Activated naive CD4-positive, alpha-beta T cell treated with anti-CD3 and anti-CD28 coated beads for 36 hours (primary cell): ENCODE results near the gene UBE2D1. TPM values are rescaled to one million over a fixed set of nuclear protein-coding genes. Genes with fewer than 3 reads are reported as not detected.

ENCODE experiments used
- CTCF ChIA-PET: fragments of 350-600 bp; sonication (Branson Sonifier 250); formaldehyde crosslinking; loops from one replicate; lab custom pipeline; 2021; ENCODE audit warnings: antibody characterized with exemption; lab: Charles Lee
- DNase-seq: peaks from one replicate; pipeline ENCODE4 v3.0.0-alpha.2; 2020
- H3K27ac Mint-ChIP-seq: one replicate; pipeline ENCODE4 v1.8.0; 2021; ENCODE audit warnings: mild to moderate bottlenecking, mixed read lengths
- H3K27me3 Mint-ChIP-seq: one replicate; pipeline ENCODE4 v1.8.0; 2021; ENCODE audit warnings: low read depth, mixed read lengths
- H3K36me3 Mint-ChIP-seq: one replicate; pipeline ENCODE4 v1.8.0; 2021; ENCODE audit warnings: low read depth, mixed read lengths
- H3K4me1 Mint-ChIP-seq: one replicate; pipeline ENCODE4 v1.8.0; 2021; ENCODE audit warnings: low read depth, mixed read lengths
- H3K4me3 Mint-ChIP-seq: one replicate; pipeline ENCODE4 v1.8.0; 2021; ENCODE audit warnings: mild to moderate bottlenecking, moderate library complexity, mixed read lengths
- H3K9me3 Mint-ChIP-seq: one replicate; pipeline ENCODE4 v1.8.0; 2021; ENCODE audit warnings: mixed read lengths
- intact Hi-C: fragments of 100-400 bp; cut with micrococcal nuclease; formaldehyde crosslinking; loops from one replicate; pipeline ENCODE4 v1.15.1; 2023
- total RNA-seq, 2 experiments: library from RNA; stranded (reverse); gene quantifications; one replicate each; pipeline ENCODE4 v1.2.3, GENCODE V29; 2021

Gene UBE2D1
- total RNA-seq, 2 experiments from 2014 or later: 8.7 to 9.3 TPM

DNA sequence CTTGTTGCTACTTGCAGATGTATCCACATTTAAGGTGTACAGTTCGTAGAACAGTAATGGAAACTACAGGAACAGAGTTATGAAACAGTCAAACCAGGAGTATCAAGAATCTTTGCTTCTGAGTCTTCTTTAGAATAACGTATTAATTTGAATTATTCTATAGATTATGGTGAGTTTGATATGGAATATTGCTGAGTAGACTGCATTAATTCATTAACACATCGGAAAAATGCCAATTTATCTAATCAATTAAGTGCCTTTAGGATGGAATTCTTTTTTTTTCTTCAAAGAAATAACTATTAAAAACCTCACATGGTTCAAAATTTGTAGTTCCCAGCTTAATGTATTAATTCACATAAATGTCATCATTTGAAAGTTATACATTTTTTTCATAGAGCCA is 54.2 kb downstream of the UBE2D1 start:
- H3K4me1 Mint-ChIP-seq: peaks cover 46% of the 10 kb centered on the region
- peaks cover 34% of the 10 kb centered on the region for H3K36me3 Mint-ChIP-seq
- no peak overlapping the region for H3K27ac Mint-ChIP-seq
- intact Hi-C loops: no loop called here
- no peak overlapping the region for H3K4me3 Mint-ChIP-seq
- no peak for DNase-seq
- CTCF ChIA-PET: no interaction called here
- H3K27me3 Mint-ChIP-seq: no peaks in the 10 kb centered on the region
- H3K9me3 Mint-ChIP-seq: no peaks in the 10 kb centered on the region

- Mint-ChIP-seq H3K27me3 (no peaks in the 10 kb centered on the region), H3K27ac (no peak overlapping the region), H3K36me3 (peaks cover 49% of the 10 kb centered on the region), H3K4me1 (peaks cover 28% of the 10 kb centered on the region), H3K9me3 (no peaks in the 10 kb centered on the region), H3K4me3 (no peak overlapping the region)
- CTCF ChIA-PET: interaction anchor here (0.7 to 1.8 kb wide), 5 partner anchors 9 to 277 kb away, joined by 3 to 6 read pairs (median 5); partner anchors contain the start of gene TFAM
- no peak for DNase-seq
- intact Hi-C loops: no loop called here
These were observed 58.5 kb downstream of the UBE2D1 start for GRCh38 chr10:58393317-58393716.

DNA sequence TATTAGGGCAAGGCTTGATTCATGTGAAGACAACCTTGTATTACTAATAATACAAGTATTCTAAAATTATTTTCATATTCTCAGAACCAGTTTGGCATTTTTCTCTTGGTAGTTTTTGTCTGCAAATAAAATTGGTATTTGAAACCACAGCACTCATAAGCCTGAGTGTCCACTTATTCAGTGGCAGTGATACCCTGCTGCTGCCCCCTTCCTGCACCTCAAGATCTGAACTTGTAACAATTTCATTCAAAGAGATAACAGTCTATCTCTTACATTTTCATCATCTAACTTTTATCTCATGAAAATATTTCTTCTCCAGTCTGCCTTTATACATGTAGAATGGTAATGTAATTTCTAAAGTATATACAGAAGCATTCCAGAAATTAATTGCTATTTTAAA is 59.7 kb downstream of the UBE2D1 start:
- no peak overlapping the region for H3K4me3 Mint-ChIP-seq
- peaks cover 50% of the 10 kb centered on the region for H3K36me3 Mint-ChIP-seq
- H3K4me1 Mint-ChIP-seq: peaks cover 20% of the 10 kb centered on the region
- CTCF ChIA-PET: interaction anchor here (1.4 kb wide), 1 partner anchor 10 kb away, joined by 5 read pairs; the partner anchor contains the start of gene TFAM
- intact Hi-C loops: no loop called here
- no peak for DNase-seq
- no peaks in the 10 kb centered on the region for H3K9me3 Mint-ChIP-seq
- H3K27ac Mint-ChIP-seq: no peak overlapping the region
- no peaks in the 10 kb centered on the region for H3K27me3 Mint-ChIP-seq

- CTCF ChIA-PET: interaction anchor here (0.6 kb wide), 1 partner anchor 14 kb away, joined by 3 read pairs; no protein-coding TSS in a partner anchor
- Mint-ChIP-seq H3K27me3 (no peaks in the 10 kb centered on the region), H3K4me3 (no peak overlapping the region), H3K9me3 (no peaks in the 10 kb centered on the region), H3K4me1 (peaks cover 13% of the 10 kb centered on the region), H3K36me3 (peaks cover 49% of the 10 kb centered on the region), H3K27ac (no peak overlapping the region)
- no peak for DNase-seq
- intact Hi-C loops: no loop called here
These were observed 61.3 kb downstream of the UBE2D1 start for GRCh38 chr10:58396057-58396456.

- H3K27me3 Mint-ChIP-seq: no peaks in the 10 kb centered on the region
- no peak overlapping the region for H3K4me3 Mint-ChIP-seq
- CTCF ChIA-PET: interaction anchor here (0.7 kb wide), 1 partner anchor 130 kb away, joined by 5 read pairs; no protein-coding TSS in a partner anchor
- no peaks in the 10 kb centered on the region for H3K9me3 Mint-ChIP-seq
- peaks cover 4% of the 10 kb centered on the region for H3K4me1 Mint-ChIP-seq
- H3K36me3 Mint-ChIP-seq: peaks cover 52% of the 10 kb centered on the region
- intact Hi-C loops: no loop called here
- H3K27ac Mint-ChIP-seq: no peak overlapping the region
- DNase-seq: no peak
These were observed 63.0 kb downstream of the UBE2D1 start for GRCh38 chr10:58397830-58398229.

- Mint-ChIP-seq H3K9me3 (no peaks in the 10 kb centered on the region), H3K27me3 (no peaks in the 10 kb centered on the region), H3K4me3 (no peak overlapping the region), H3K36me3 (peaks cover 46% of the 10 kb centered on the region), H3K4me1 (peaks cover 2% of the 10 kb centered on the region), H3K27ac (no peak overlapping the region)
- intact Hi-C loops: no loop called here
- CTCF ChIA-PET: no interaction called here
- no peak for DNase-seq
These were observed 64.6 kb downstream of the UBE2D1 start for GRCh38 chr10:58399410-58399809.

- intact Hi-C loops: no loop called here
- H3K27me3 Mint-ChIP-seq: no peaks in the 10 kb centered on the region
- H3K36me3 Mint-ChIP-seq: peaks cover 40% of the 10 kb centered on the region
- CTCF ChIA-PET: no interaction called here
- no peak overlapping the region for H3K27ac Mint-ChIP-seq
- H3K9me3 Mint-ChIP-seq: no peaks in the 10 kb centered on the region
- H3K4me3 Mint-ChIP-seq: no peak overlapping the region
- no peak for DNase-seq
- no peaks in the 10 kb centered on the region for H3K4me1 Mint-ChIP-seq
These were observed 65.8 kb downstream of the UBE2D1 start for GRCh38 chr10:58400609-58401008.

GRCh38 chr10:58404001-58404400 is 69.2 kb downstream of the UBE2D1 start:
- Mint-ChIP-seq H3K36me3 (peaks cover 20% of the 10 kb centered on the region), H3K27me3 (no peaks in the 10 kb centered on the region), H3K4me1 (no peaks in the 10 kb centered on the region), H3K9me3 (no peaks in the 10 kb centered on the region), H3K27ac (no peak overlapping the region), H3K4me3 (no peak overlapping the region)
- intact Hi-C loops: no loop called here
- CTCF ChIA-PET: no interaction called here
- DNase-seq: no peak

DNA sequence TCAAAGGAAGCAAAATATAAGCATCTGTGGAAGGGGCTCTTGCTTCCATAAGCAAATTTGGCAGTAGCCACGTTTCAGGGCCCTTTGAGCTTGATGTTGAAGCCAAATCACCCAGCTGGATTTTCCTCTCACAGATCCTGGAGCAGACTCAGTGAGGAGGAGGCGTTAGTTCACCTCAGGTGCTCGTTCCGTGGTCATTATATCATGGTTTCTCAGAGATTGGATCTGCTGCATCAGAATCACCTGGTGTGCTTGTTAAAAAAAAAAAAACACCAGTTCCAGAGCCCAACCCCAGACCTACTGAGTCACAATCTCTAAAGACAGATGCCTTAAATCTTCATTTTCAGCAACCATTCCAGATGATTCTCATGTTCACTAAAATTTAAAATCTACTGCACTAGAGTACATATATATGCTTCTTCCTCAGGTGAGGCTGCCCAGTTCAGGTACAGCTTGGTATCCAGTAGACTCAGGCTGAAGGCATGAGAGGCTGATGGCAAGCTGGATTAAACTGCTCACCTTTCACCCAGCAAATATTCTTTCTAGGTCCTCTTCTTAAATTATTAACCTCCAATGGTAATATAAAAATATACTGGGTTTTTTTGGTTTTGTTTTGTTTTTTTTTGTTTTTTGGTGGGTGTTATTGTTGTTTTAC is 75.3 kb downstream of the UBE2D1 start:
- H3K4me1 Mint-ChIP-seq: no peaks in the 10 kb centered on the region
- CTCF ChIA-PET: interaction anchor here (0.7 kb wide), 1 partner anchor 14 kb away, joined by 3 read pairs; no protein-coding TSS in a partner anchor

DNA sequence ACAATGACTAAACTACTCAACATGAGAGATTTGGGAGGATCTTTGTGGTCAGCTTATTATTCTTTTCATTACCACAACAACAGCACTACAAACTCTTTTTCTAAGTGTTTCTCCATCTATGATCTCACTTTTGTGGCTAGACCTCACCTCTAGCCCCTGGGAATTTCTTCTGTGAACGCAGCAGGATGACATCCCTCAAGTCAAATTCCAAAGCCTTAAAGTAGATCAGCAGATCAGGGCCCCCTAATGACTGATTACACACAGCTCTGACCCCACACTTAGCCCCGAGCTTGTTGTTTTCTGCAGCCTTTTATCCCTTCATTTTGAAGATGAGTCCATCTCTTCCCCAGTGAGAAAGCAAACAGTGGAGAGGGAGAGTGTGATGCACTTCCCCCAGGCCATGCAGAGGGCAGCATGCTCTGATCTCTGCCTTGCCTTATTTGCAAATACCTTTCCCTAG is 77.7 kb downstream of the UBE2D1 start:
- no peaks in the 10 kb centered on the region for H3K36me3 Mint-ChIP-seq
- H3K4me3 Mint-ChIP-seq: no peak overlapping the region
- no peaks in the 10 kb centered on the region for H3K9me3 Mint-ChIP-seq
- H3K27ac Mint-ChIP-seq: no peak overlapping the region
- intact Hi-C loops: no loop called here
- peaks cover 4% of the 10 kb centered on the region for H3K27me3 Mint-ChIP-seq
- CTCF ChIA-PET: interaction anchor here (0.8 kb wide), 1 partner anchor 119 kb away, joined by 3 read pairs; no protein-coding TSS in a partner anchor
- no peaks in the 10 kb centered on the region for H3K4me1 Mint-ChIP-seq
- no peak for DNase-seq

More for the DNA sequence above, 75.3 kb downstream of the UBE2D1 start:
- Mint-ChIP-seq H3K4me3 (no peak overlapping the region), H3K27ac (no peak overlapping the region), H3K27me3 (no peaks in the 10 kb centered on the region), H3K36me3 (no peaks in the 10 kb centered on the region), H3K9me3 (no peaks in the 10 kb centered on the region)
- intact Hi-C loops: no loop called here
- DNase-seq: no peak

DNA sequence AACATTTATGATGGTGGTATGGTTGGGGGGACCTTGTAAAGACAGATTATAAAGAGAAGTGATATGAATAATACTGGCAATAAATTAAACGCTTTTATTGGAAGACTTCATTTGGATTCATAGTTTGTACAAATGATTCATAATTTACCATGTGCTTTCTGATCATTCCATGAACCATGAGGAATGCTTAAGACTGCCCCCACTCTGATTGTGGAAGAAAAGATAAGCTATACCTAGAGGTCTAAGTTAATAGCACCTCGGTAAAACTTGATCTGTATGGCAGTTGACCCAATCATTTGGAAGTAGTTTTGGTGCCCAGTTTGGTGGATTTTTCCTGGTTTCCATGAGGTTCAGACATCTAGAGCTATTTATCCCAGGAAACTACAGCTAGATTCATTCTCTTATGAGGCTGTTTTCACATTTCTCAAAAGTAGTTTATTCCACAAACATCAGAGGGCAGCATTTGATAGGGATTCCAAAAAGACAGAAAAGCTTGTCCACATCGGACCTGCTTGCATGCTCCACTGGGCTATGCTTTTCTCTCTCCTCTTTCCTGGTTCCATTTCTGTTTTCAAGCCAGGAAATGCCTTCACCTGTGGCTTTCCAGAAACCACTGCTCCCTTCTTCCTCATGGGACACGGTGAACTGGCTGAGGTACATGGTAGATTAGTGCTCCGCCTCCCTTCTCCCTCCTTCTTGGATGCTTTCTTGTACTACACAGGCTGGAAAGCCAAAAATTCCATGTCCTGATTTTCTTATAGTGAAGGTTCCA is 79.7 kb downstream of the UBE2D1 start:
- H3K36me3 Mint-ChIP-seq: peaks cover 2% of the 10 kb centered on the region
- H3K27ac Mint-ChIP-seq: no peak overlapping the region
- intact Hi-C loops: no loop called here
- H3K9me3 Mint-ChIP-seq: peaks cover 4% of the 10 kb centered on the region
- CTCF ChIA-PET: no interaction called here
- peaks cover 6% of the 10 kb centered on the region for H3K27me3 Mint-ChIP-seq
- H3K4me1 Mint-ChIP-seq: no peaks in the 10 kb centered on the region
- no peak for DNase-seq
- H3K4me3 Mint-ChIP-seq: no peak overlapping the region

GRCh38 chr10:58415757-58416156 is 81.0 kb downstream of the UBE2D1 start:
- Mint-ChIP-seq H3K4me3 (no peak overlapping the region), H3K27ac (no peak overlapping the region), H3K27me3 (peaks cover 8% of the 10 kb centered on the region), H3K9me3 (peaks cover 4% of the 10 kb centered on the region), H3K4me1 (no peaks in the 10 kb centered on the region), H3K36me3 (peaks cover 3% of the 10 kb centered on the region)
- CTCF ChIA-PET: no interaction called here
- intact Hi-C loops: no loop called here
- DNase-seq: no peak
